Gastroesophageal sphincter (tissue), 4 donors: ENCODE results near the gene LRRC53. TPM values are rescaled to one million over a fixed set of nuclear protein-coding genes. Genes with fewer than 3 reads are reported as not detected.

Experiments
- ATAC-seq: fragments of 150-250 bp; one replicate; pipeline ENCODE4 v1.9.1; 2016; ENCODE audit warnings: mild to moderate bottlenecking, moderate library complexity
- H3K27ac ChIP-seq, 4 donors: fragments of 200-600 bp; sonication (generic) in 3 of 4; 1 replicate in 3 of 4; 2 replicates in 1 of 4; pipeline ENCODE4 v1.5.1; 2016 to 2019
- H3K27me3 ChIP-seq: fragments of 200-600 bp; sonication (generic); one replicate; pipeline ENCODE4 v1.5.1; 2019
- H3K36me3 ChIP-seq, 2 donors: fragments of 200-600 bp; sonication (generic); one replicate each; pipeline ENCODE4 v1.5.1; 2019; ENCODE audit warnings: control low read depth in 1 of 2
- H3K4me1 ChIP-seq, 3 donors: fragments of 200-600 bp; sonication (generic); 1 replicate in 2 of 3; 2 replicates in 1 of 3; pipeline ENCODE4 v1.5.1; 2016 to 2019; ENCODE audit warnings: control low read depth in 2 of 3
- H3K4me3 ChIP-seq, 2 donors: fragments of 200-600 bp; sonication (generic); one replicate each; pipeline ENCODE4 v1.5.1; 2019; ENCODE audit warnings: mild to moderate bottlenecking in 1 of 2, moderate library complexity in 1 of 2
- H3K9me3 ChIP-seq, 3 donors: fragments of 200-600 bp; sonication (generic); one replicate each; pipeline ENCODE4 v1.5.1; 2017 to 2019; ENCODE audit warnings: control low read depth in 2 of 3
- CTCF ChIP-seq, 4 experiments: fragments of 200-600 bp in 2 of 4; fragments of 450-650 bp in 2 of 4; sonication (generic) in 1 of 4; IDR thresholded peaks; one replicate each; pipeline ENCODE4 v1.5.1; 2017 to 2019; ENCODE audit warnings: antibody characterized with exemption in 4 of 4, mild to moderate bottlenecking in 2 of 4, moderate library complexity in 2 of 4
- EP300 ChIP-seq: sonication (generic); formaldehyde crosslinking; IDR thresholded peaks from one replicate; pipeline ENCODE4 v1.6.1; 2017; ENCODE audit warnings: antibody characterized with exemption, mild to moderate bottlenecking
- POLR2A ChIP-seq, 2 donors: fragments of 450-650 bp; IDR thresholded peaks; one replicate each; pipeline ENCODE4 v1.6.1; 2017; ENCODE audit warnings: antibody characterized with exemption in 2 of 2, mild to moderate bottlenecking in 2 of 2, moderate library complexity in 1 of 2
- POLR2AphosphoS5 ChIP-seq: sonication (generic); formaldehyde crosslinking; IDR thresholded peaks from one replicate; pipeline ENCODE4 v1.6.1; 2017; ENCODE audit warnings: antibody characterized with exemption
- WGBS, 2 donors: methylation state at CpG; one replicate each; pipeline ENCODE4 v1.1.5; 2018; ENCODE audit warnings: low coverage in 1 of 2; 5-methylcytosine and 5-hydroxymethylcytosine counted together
- total RNA-seq, 4 donors: library from RNA; depleted of rRNA; stranded (reverse); fragments of >200 nt; gene quantifications; one replicate each; pipeline ENCODE4 v1.1.0, GENCODE V29; 2016

LRRC53 gene
- total RNA-seq, 4 donors from 2014 or later, result not detected

- no peaks in the 10 kb centered on the region for H3K4me1 ChIP-seq
- H3K4me3 ChIP-seq, result no peak overlapping the region
- H3K36me3 ChIP-seq, result no peaks in the 10 kb centered on the region
- no peak overlapping the region for H3K27ac ChIP-seq
- TF ChIP-seq EP300 (no peak), POLR2AphosphoS5 (no peak)
- no peak for ATAC-seq
- no peaks in the 10 kb centered on the region for H3K9me3 ChIP-seq
- H3K27me3 ChIP-seq, result no peaks in the 10 kb centered on the region
- 64% methylated on average over 1 of the region's 2 CpGs; no CpG with 5 or more reads in 1 of the 2 donors for WGBS, 2 donors
Observed at GRCh38 chr1:74523873-74524480, 11.6 kb upstream of the LRRC53 start.

- WGBS, 2 donors, result 20 to 55% methylated on average over 2 to 4 of the region's 4 CpGs
- H3K9me3 ChIP-seq, result no peaks in the 10 kb centered on the region
- no peak for TF ChIP-seq POLR2A (IDR thresholded peaks at IDR 0.05)
- TF ChIP-seq EP300, result no peak
- TF ChIP-seq CTCF (IDR thresholded peaks at IDR 0.05), result no peak
- no peak for TF ChIP-seq POLR2AphosphoS5
- no peaks in the 10 kb centered on the region for H3K27me3 ChIP-seq
- no peak overlapping the region for H3K27ac ChIP-seq
- H3K4me1 ChIP-seq, result no peaks in the 10 kb centered on the region
- no peak for ATAC-seq
- no peaks in the 10 kb centered on the region for H3K36me3 ChIP-seq
- no peak overlapping the region for H3K4me3 ChIP-seq
Observed at GRCh38 chr1:74522148-74522547, 9.7 kb upstream of the LRRC53 start.

- no peaks in the 10 kb centered on the region for H3K9me3 ChIP-seq
- H3K4me3 ChIP-seq, result no peak overlapping the region
- H3K36me3 ChIP-seq, result no peaks in the 10 kb centered on the region
- TF ChIP-seq CTCF (IDR thresholded peaks at IDR 0.05) (no peak), POLR2AphosphoS5 (no peak), EP300 (no peak), POLR2A (IDR thresholded peaks at IDR 0.05) (no peak)
- H3K27me3 ChIP-seq, result no peaks in the 10 kb centered on the region
- no peaks in the 10 kb centered on the region for H3K4me1 ChIP-seq
- ATAC-seq, result no peak
- H3K27ac ChIP-seq, result no peak overlapping the region
- 82 to 86% methylated on average over 4 to 6 of the region's 6 CpGs for WGBS, 2 donors
Observed at GRCh38 chr1:74517599-74518051, 5.2 kb upstream of the LRRC53 start.

GRCh38 chr1:74513411-74514300, 1.2 kb upstream of the LRRC53 start:
- H3K9me3 ChIP-seq, result no peaks in the 10 kb centered on the region
- WGBS, 2 donors, result 40 to 44% methylated on average over 8 of the region's 8 CpGs

More at GRCh38 chr1:74513411-74514300, 1.2 kb upstream of the LRRC53 start:
- H3K4me1 ChIP-seq, result no peaks in the 10 kb centered on the region
- H3K4me3 ChIP-seq, result no peak overlapping the region
- no peaks in the 10 kb centered on the region for H3K36me3 ChIP-seq
- no peak for TF ChIP-seq POLR2A (IDR thresholded peaks at IDR 0.05)
- no peak for TF ChIP-seq CTCF (IDR thresholded peaks at IDR 0.05)
- TF ChIP-seq EP300, result no peak
- TF ChIP-seq POLR2AphosphoS5, result no peak
- no peak for ATAC-seq
- H3K27ac ChIP-seq, result no peak overlapping the region
- no peaks in the 10 kb centered on the region for H3K27me3 ChIP-seq
